ENCODE measurements around the gene AGMO. TPM values are rescaled to one million over a fixed set of nuclear protein-coding genes. Genes with fewer than 3 reads are reported as not detected.

Gene AGMO
- total RNA-seq, 1 experiment from 2014 or later, result not detected

DNA sequence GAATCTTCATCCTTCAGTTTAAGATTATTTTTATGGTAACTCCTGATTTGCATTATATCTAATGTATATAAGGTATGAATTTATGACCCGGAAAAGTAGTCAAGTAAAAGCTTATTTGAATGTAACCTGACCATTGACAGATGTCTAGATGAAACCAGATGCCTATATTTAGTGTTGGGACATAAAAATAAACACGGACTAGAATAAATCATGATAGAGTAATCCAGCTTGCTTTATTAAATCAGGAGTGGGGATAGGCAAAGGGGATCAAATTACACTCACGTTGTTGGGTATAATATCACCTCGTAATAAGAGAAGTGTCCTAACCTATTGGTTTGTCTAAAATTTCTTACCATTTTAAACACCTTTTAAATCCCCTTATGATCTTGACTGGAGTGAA is 244.6 kb downstream of the AGMO start:
- ChIA-PET POLR2A (no interaction called here), RAD21 (ENCODE audit: low non-redundant PET in 1 of 2, low total read pairs in 2 of 2, uncharacterized antibody in 2 of 2, unreplicated experiment in 2 of 2) (no interaction called here), CTCF (no interaction called here)
- H3K4me2 ChIP-seq (ENCODE audit: low read length), result no peak overlapping the region
- no TSS peak for BruUV-seq (replicated peaks)
- H2AFZ ChIP-seq (ENCODE audit: low read depth, low read length, poor library complexity, severe bottlenecking), result no peak overlapping the region
- H3K9me2 ChIP-seq (ENCODE audit: insufficient read depth), result no peaks in the 10 kb centered on the region
- H3K79me2 ChIP-seq (ENCODE audit: insufficient read depth, low read length), result no peaks in the 10 kb centered on the region
- no peak overlapping the region for H3K27ac ChIP-seq (ENCODE audit: low read depth, low read length)
- H3K27me3 ChIP-seq (ENCODE audit: insufficient read depth, low read length), result no peaks in the 10 kb centered on the region
- H3K9ac ChIP-seq (ENCODE audit: low read length), result no peak overlapping the region
- H3K36me3 ChIP-seq (ENCODE audit: control insufficient read depth in 1 of 2, insufficient read depth in 2 of 2, low read length in 2 of 2), result no peaks in the 10 kb centered on the region
- TF ChIP-seq CBX3 (IDR thresholded peaks at IDR 0.05; ENCODE audit: low read depth) (no peak), ELF1 (IDR thresholded peaks at IDR 0.05; ENCODE audit: borderline replicate concordance, low read depth) (no peak), ZBTB33 (IDR thresholded peaks at IDR 0.05; ENCODE audit: extremely low read depth, insufficient replicate concordance, low read length) (no peak)
- H3K9me3 ChIP-seq (ENCODE audit: control insufficient read depth in 1 of 2, insufficient read depth in 1 of 2, low read depth in 1 of 2, low read length in 2 of 2), result no peaks in the 10 kb centered on the region
- no peaks in the 10 kb centered on the region for H3K4me1 ChIP-seq (ENCODE audit: control insufficient read depth in 1 of 2, insufficient read depth in 2 of 2, low read length in 2 of 2)
- no peaks in the 10 kb centered on the region for H4K20me1 ChIP-seq (ENCODE audit: insufficient read depth)
- intact Hi-C loops (cut with micrococcal nuclease), result no loop called here
- DNase-seq (ENCODE audit: low read depth, low spot score) (no peak), ATAC-seq (no peak)
- no peak overlapping the region for H3K4me3 ChIP-seq (replicated peaks in 1 of 2; ENCODE audit: low read depth in 1 of 2, low read length in 2 of 2)

GRCh38 chr7:15315678-15316077 is 246.1 kb downstream of the AGMO start:
- RAD21 ChIA-PET (ENCODE audit: low non-redundant PET in 1 of 2, low total read pairs in 2 of 2, uncharacterized antibody in 2 of 2, unreplicated experiment in 2 of 2), result no interaction called here
- no peak overlapping the region for H3K4me2 ChIP-seq (ENCODE audit: low read length)
- no TSS peak for BruUV-seq (replicated peaks)
- no peak for DNase-seq (ENCODE audit: low read depth, low spot score)
- H3K79me2 ChIP-seq (ENCODE audit: insufficient read depth, low read length), result no peaks in the 10 kb centered on the region
- no peak for ATAC-seq
- no peaks in the 10 kb centered on the region for H3K4me1 ChIP-seq (ENCODE audit: control insufficient read depth in 1 of 2, insufficient read depth in 2 of 2, low read length in 2 of 2)
- intact Hi-C loops (cut with micrococcal nuclease), result no loop called here
- no peak overlapping the region for H3K9ac ChIP-seq (ENCODE audit: low read length)
- H2AFZ ChIP-seq (ENCODE audit: low read depth, low read length, poor library complexity, severe bottlenecking), result no peak overlapping the region
- no peaks in the 10 kb centered on the region for H3K9me2 ChIP-seq (ENCODE audit: insufficient read depth)
- H3K27ac ChIP-seq (ENCODE audit: low read depth, low read length), result no peak overlapping the region
- no peak overlapping the region for H3K4me3 ChIP-seq (replicated peaks in 1 of 2; ENCODE audit: low read depth in 1 of 2, low read length in 2 of 2)
- TF ChIP-seq CTCF (IDR thresholded peaks at IDR 0.05 in 2 of 3, conservative IDR thresholded peaks at IDR 0.05 in 1 of 3; ENCODE audit: borderline replicate concordance in 1 of 3, insufficient read depth in 1 of 3, low read depth in 2 of 3, low read length in 2 of 3), result no peak
- TF ChIP-seq YY1 (IDR thresholded peaks at IDR 0.05; ENCODE audit: extremely low read depth, insufficient replicate concordance, low read depth, low read length), result no peak
- TF ChIP-seq SRF (IDR thresholded peaks at IDR 0.05; ENCODE audit: low read depth), result no peak
- no peak for TF ChIP-seq POLR2AphosphoS5 (IDR thresholded peaks at IDR 0.05; ENCODE audit: low read depth, low read length)
- TF ChIP-seq SP1 (IDR thresholded peaks at IDR 0.05; ENCODE audit: low read depth), result no peak
- TF ChIP-seq RAD21 (IDR thresholded peaks at IDR 0.05; ENCODE audit: low read depth), result no peak
- no peak for TF ChIP-seq CBX3 (IDR thresholded peaks at IDR 0.05; ENCODE audit: low read depth)
- TF ChIP-seq, protein P1, sequence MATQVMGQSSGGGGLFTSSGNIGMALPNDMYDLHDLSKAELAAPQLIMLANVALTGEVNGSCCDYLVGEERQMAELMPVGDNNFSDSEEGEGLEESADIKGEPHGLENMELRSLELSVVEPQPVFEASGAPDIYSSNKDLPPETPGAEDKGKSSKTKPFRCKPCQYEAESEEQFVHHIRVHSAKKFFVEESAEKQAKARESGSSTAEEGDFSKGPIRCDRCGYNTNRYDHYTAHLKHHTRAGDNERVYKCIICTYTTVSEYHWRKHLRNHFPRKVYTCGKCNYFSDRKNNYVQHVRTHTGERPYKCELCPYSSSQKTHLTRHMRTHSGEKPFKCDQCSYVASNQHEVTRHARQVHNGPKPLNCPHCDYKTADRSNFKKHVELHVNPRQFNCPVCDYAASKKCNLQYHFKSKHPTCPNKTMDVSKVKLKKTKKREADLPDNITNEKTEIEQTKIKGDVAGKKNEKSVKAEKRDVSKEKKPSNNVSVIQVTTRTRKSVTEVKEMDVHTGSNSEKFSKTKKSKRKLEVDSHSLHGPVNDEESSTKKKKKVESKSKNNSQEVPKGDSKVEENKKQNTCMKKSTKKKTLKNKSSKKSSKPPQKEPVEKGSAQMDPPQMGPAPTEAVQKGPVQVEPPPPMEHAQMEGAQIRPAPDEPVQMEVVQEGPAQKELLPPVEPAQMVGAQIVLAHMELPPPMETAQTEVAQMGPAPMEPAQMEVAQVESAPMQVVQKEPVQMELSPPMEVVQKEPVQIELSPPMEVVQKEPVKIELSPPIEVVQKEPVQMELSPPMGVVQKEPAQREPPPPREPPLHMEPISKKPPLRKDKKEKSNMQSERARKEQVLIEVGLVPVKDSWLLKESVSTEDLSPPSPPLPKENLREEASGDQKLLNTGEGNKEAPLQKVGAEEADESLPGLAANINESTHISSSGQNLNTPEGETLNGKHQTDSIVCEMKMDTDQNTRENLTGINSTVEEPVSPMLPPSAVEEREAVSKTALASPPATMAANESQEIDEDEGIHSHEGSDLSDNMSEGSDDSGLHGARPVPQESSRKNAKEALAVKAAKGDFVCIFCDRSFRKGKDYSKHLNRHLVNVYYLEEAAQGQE (IDR thresholded peaks at IDR 0.05; ENCODE audit: low read depth), result no peak
- no peak for TF ChIP-seq EGR1 (IDR thresholded peaks at IDR 0.05; ENCODE audit: low read depth)
- TF ChIP-seq POLR2A (IDR thresholded peaks at IDR 0.05; ENCODE audit: borderline replicate concordance, extremely low read depth, insufficient read depth, insufficient read length), result no peak
- CTCF ChIA-PET, result no interaction called here
- H3K36me3 ChIP-seq (ENCODE audit: control insufficient read depth in 1 of 2, insufficient read depth in 2 of 2, low read length in 2 of 2), result no peaks in the 10 kb centered on the region
- H3K9me3 ChIP-seq (ENCODE audit: control insufficient read depth in 1 of 2, insufficient read depth in 1 of 2, low read depth in 1 of 2, low read length in 2 of 2), result no peaks in the 10 kb centered on the region
- POLR2A ChIA-PET, result no interaction called here
- no peaks in the 10 kb centered on the region for H3K27me3 ChIP-seq (ENCODE audit: insufficient read depth, low read length)
- H4K20me1 ChIP-seq (ENCODE audit: insufficient read depth), result no peaks in the 10 kb centered on the region
